GM12874 (cell line): ENCODE measurements around the gene GPR153.

Experiments
- CTCF ChIP-seq: IDR thresholded peaks from 2 replicates; pipeline ENCODE4 v1.5.1; 2011; ENCODE audit warnings: low read depth, mild to moderate bottlenecking, control low read depth, low read length, moderate library complexity; ENCODE audit not compliant: insufficient read depth

Gene GPR153

GRCh38 chr1:6259491-6260362 lies 1.2 kb downstream of the GPR153 start:
- no peak for TF ChIP-seq CTCF

- no peak for TF ChIP-seq CTCF
These were observed 2.2 kb downstream of the GPR153 start for GRCh38 chr1:6258675-6259074.

GRCh38 chr1:6257541-6258069 lies 3.3 kb downstream of the GPR153 start:
- no peak for TF ChIP-seq CTCF

GRCh38 chr1:6256645-6257044 lies 4.3 kb downstream of the GPR153 start:
- no peak for TF ChIP-seq CTCF

- no peak for TF ChIP-seq CTCF
These were observed 6.2 kb downstream of the GPR153 start for GRCh38 chr1:6254691-6255090.

GRCh38 chr1:6253380-6253779 lies 7.5 kb downstream of the GPR153 start:
- no peak for TF ChIP-seq CTCF

GRCh38 chr1:6252374-6252710 lies 8.6 kb downstream of the GPR153 start:
- TF ChIP-seq CTCF: no peak
